Posterior cingulate gyrus (tissue), 11 donors: ENCODE data around the gene MRPS27.

ENCODE experiments used
- DNase-seq, 10 donors: peaks; one replicate each; pipeline versions ENCODE4 v3.0.0 to v3.0.0-alpha.2; 2020 to 2021; ENCODE audit warnings: mixed read lengths in 3 of 10
- intact Hi-C: fragments of 100-400 bp; cut with DNase I; formaldehyde crosslinking; loops from one replicate; pipeline ENCODE4 v1.15.1; 2023

MRPS27 gene

GRCh38 chr5:72268753-72269410 lies 51.2 kb downstream of the MRPS27 start:
- peak in 1 of 10 donors; percentile 49 for DNase-seq
- intact Hi-C loops, result no loop called here

- DNase-seq, result no peak
- intact Hi-C loops, result no loop called here
Measured at GRCh38 chr5:72268260-72268659, 51.8 kb downstream of the MRPS27 start.

GRCh38 chr5:72267685-72268084 lies 52.4 kb downstream of the MRPS27 start:
- no peak for DNase-seq
- intact Hi-C loops, result no loop called here

- intact Hi-C loops, result no loop called here
- DNase-seq, result no peak
Measured at GRCh38 chr5:72266862-72267261, 53.2 kb downstream of the MRPS27 start.

- intact Hi-C loops, result no loop called here
- DNase-seq, result no peak
Measured at GRCh38 chr5:72265032-72265877, 54.8 kb downstream of the MRPS27 start.

- DNase-seq, result no peak
- intact Hi-C loops, result no loop called here
Measured at GRCh38 chr5:72256536-72256935, 63.5 kb downstream of the MRPS27 start.

GRCh38 chr5:72255670-72256069 lies 64.4 kb downstream of the MRPS27 start:
- intact Hi-C loops, result no loop called here
- no peak for DNase-seq

- DNase-seq, result no peak
- intact Hi-C loops, result no loop called here
Measured at GRCh38 chr5:72255237-72255636, 64.8 kb downstream of the MRPS27 start.

- intact Hi-C loops, result no loop called here
- no peak for DNase-seq
Measured at GRCh38 chr5:72252574-72253155, 67.4 kb downstream of the MRPS27 start.

GRCh38 chr5:72252008-72252407 lies 68.0 kb downstream of the MRPS27 start:
- intact Hi-C loops, result no loop called here
- no peak for DNase-seq

GRCh38 chr5:72251386-72251785 lies 68.7 kb downstream of the MRPS27 start:
- DNase-seq, result no peak
- intact Hi-C loops, result no loop called here

GRCh38 chr5:72248410-72248981 lies 71.5 kb downstream of the MRPS27 start:
- no peak for DNase-seq
- intact Hi-C loops, result loop anchor here (5.0 to 10.0 kb wide), 2 partner anchors 59 to 64 kb away; no protein-coding TSS in a partner anchor

- no peak for DNase-seq
- intact Hi-C loops, result loop anchor here (5.0 to 10.0 kb wide), 2 partner anchors 60 to 62 kb away; no protein-coding TSS in a partner anchor
Measured at GRCh38 chr5:72246954-72247442, 73.0 kb downstream of the MRPS27 start.

GRCh38 chr5:72245951-72246532 lies 74.0 kb downstream of the MRPS27 start:
- intact Hi-C loops, result loop anchor here (1.0 to 10.0 kb wide), 3 partner anchors 61 to 109 kb away; no protein-coding TSS in a partner anchor
- no peak for DNase-seq

- intact Hi-C loops, result loop anchor here (1.0 to 10.0 kb wide), 3 partner anchors 61 to 108 kb away; no protein-coding TSS in a partner anchor
- DNase-seq, result no peak
Measured at GRCh38 chr5:72245546-72245945, 74.5 kb downstream of the MRPS27 start.

- DNase-seq, result peak in 4 of 10 donors; percentile 11 to 86 (median 38)
- intact Hi-C loops, result loop anchor here (1.0 to 10.0 kb wide), 3 partner anchors 60 to 108 kb away; no protein-coding TSS in a partner anchor
Measured at GRCh38 chr5:72244862-72245371, 75.1 kb downstream of the MRPS27 start.

GRCh38 chr5:72243706-72244105 lies 76.3 kb downstream of the MRPS27 start:
- intact Hi-C loops, result loop anchor here (10.0 kb wide), 1 partner anchor 59 kb away; no protein-coding TSS in a partner anchor
- no peak for DNase-seq

- peak in 2 of 10 donors; percentile 15 to 67 for DNase-seq
- intact Hi-C loops, result loop anchor here (10.0 kb wide), 1 partner anchor 58 kb away; no protein-coding TSS in a partner anchor
Measured at GRCh38 chr5:72242796-72243475, 77.1 kb downstream of the MRPS27 start.

GRCh38 chr5:72241346-72242003 lies 78.6 kb downstream of the MRPS27 start:
- intact Hi-C loops, result loop anchor here (10.0 kb wide), 1 partner anchor 57 kb away; no protein-coding TSS in a partner anchor
- DNase-seq, result peak in 8 of 10 donors; percentile 25 to 90 (median 48)
